Thyroid gland (tissue), 4 donors: ENCODE data around the gene LSP1. TPM values are rescaled to one million over a fixed set of nuclear protein-coding genes. Genes with fewer than 3 reads are reported as not detected.

Experiments
- DNase-seq, 2 donors: peaks; one replicate each; pipeline ENCODE4 v3.0.0-alpha.2; 2019
- H3K27ac ChIP-seq, 3 donors: fragments of 200-600 bp; sonication (generic); 1 replicate in 2 of 3; 2 replicates in 1 of 3; pipeline ENCODE4 v1.5.1; 2016 to 2019; ENCODE audit warnings: mild to moderate bottlenecking in 1 of 3, moderate library complexity in 1 of 3
- H3K27me3 ChIP-seq: fragments of 200-600 bp; sonication (generic); one replicate; pipeline ENCODE4 v1.5.1; 2019
- H3K36me3 ChIP-seq, 2 donors: fragments of 200-600 bp; sonication (generic); one replicate each; pipeline ENCODE4 v1.5.1; 2016 to 2019
- H3K4me1 ChIP-seq, 2 donors: fragments of 200-600 bp; sonication (generic); one replicate each; pipeline ENCODE4 v1.5.1; 2017 to 2019
- H3K4me3 ChIP-seq, 3 donors: fragments of 200-600 bp; sonication (generic); replicated peaks in 1 of 3; 1 replicate in 2 of 3; 2 replicates in 1 of 3; pipeline ENCODE4 v1.5.1; 2016; ENCODE audit warnings: mild to moderate bottlenecking in 1 of 3
- H3K9me3 ChIP-seq: fragments of 200-600 bp; sonication (generic); one replicate; pipeline ENCODE4 v1.5.1; 2017
- CTCF ChIP-seq, 6 experiments: fragments of 200-600 bp in 3 of 6; fragments of 450-650 bp in 3 of 6; sonication (generic) in 3 of 6; IDR thresholded peaks; one replicate each; pipeline ENCODE4 v1.5.1; 2016 to 2019; ENCODE audit warnings: antibody characterized with exemption in 6 of 6, mild to moderate bottlenecking in 2 of 6, inconsistent platforms in 1 of 6, moderate library complexity in 1 of 6
- POLR2A ChIP-seq, 2 donors: fragments of 450-650 bp; IDR thresholded peaks; one replicate each; pipeline ENCODE4 v1.6.1; 2017; ENCODE audit warnings: antibody characterized with exemption in 2 of 2, mild to moderate bottlenecking in 2 of 2, moderate library complexity in 1 of 2
- WGBS, 2 donors: methylation state at CpG; one replicate each; pipeline ENCODE4 v1.1.5; 2017; 5-methylcytosine and 5-hydroxymethylcytosine counted together
- intact Hi-C: fragments of 100-400 bp; cut with DNase I; formaldehyde crosslinking; loops from one replicate; pipeline ENCODE4 v1.15.1; 2023
- total RNA-seq, 4 donors: library from RNA; depleted of rRNA; stranded (reverse); fragments of >200 nt; gene quantifications; one replicate each; pipeline ENCODE4 v1.2.3, GENCODE V29; 2016

LSP1 gene
- total RNA-seq, 4 donors from 2014 or later = 6.7 to 26.1 (median 10.5) TPM

- H3K27me3 ChIP-seq = no peaks in the 10 kb centered on the region
- 37 to 76% methylated on average over 8 to 13 of the region's 26 CpGs for WGBS, 2 donors
- TF ChIP-seq CTCF (IDR thresholded peaks at IDR 0.05) (no peak), POLR2A (IDR thresholded peaks at IDR 0.05) (no peak)
- H3K27ac ChIP-seq = no peak overlapping the region
- H3K36me3 ChIP-seq = no peaks in the 10 kb centered on the region
- peaks cover 0 to 10% of the 10 kb centered on the region in 2 donors for H3K4me1 ChIP-seq
- H3K4me3 ChIP-seq = no peak overlapping the region
- no peaks in the 10 kb centered on the region for H3K9me3 ChIP-seq
- intact Hi-C loops = no loop called here
- DNase-seq = no peak
Observed at GRCh38 chr11:1825039-1825740, 27.7 kb upstream of the LSP1 start.

- intact Hi-C loops = no loop called here
- H3K4me1 ChIP-seq = peaks cover 0 to 10% of the 10 kb centered on the region in 2 donors
- DNase-seq = no peak
- H3K27me3 ChIP-seq = no peaks in the 10 kb centered on the region
- WGBS, 2 donors = 91 to 95% methylated on average over 11 to 19 of the region's 33 CpGs
- no peaks in the 10 kb centered on the region for H3K9me3 ChIP-seq
- H3K4me3 ChIP-seq = no peak overlapping the region
- no peaks in the 10 kb centered on the region for H3K36me3 ChIP-seq
- no peak for TF ChIP-seq POLR2A (IDR thresholded peaks at IDR 0.05)
- TF ChIP-seq CTCF (IDR thresholded peaks at IDR 0.05) = no peak
- H3K27ac ChIP-seq = no peak overlapping the region
Observed at GRCh38 chr11:1825785-1826451, 27.0 kb upstream of the LSP1 start.

GRCh38 chr11:1826552-1827094, 26.3 kb upstream of the LSP1 start:
- H3K4me1 ChIP-seq = peaks cover 0 to 10% of the 10 kb centered on the region in 2 donors
- WGBS, 2 donors = 65 to 84% methylated on average over 5 to 8 of the region's 15 CpGs

GRCh38 chr11:1827095-1827813, 25.6 kb upstream of the LSP1 start:
- 13 to 48% methylated on average over 17 to 26 of the region's 27 CpGs for WGBS, 2 donors
- Histone ChIP-seq H3K27me3 (no peaks in the 10 kb centered on the region), H3K27ac (no peak overlapping the region), H3K36me3 (no peaks in the 10 kb centered on the region), H3K4me1 (peaks cover 0 to 13% of the 10 kb centered on the region in 2 donors), H3K9me3 (no peaks in the 10 kb centered on the region), H3K4me3 (no peak overlapping the region)
- TF ChIP-seq CTCF (IDR thresholded peaks at IDR 0.05) (no peak), POLR2A (IDR thresholded peaks at IDR 0.05) (no peak)
- peak; percentile 43 to 52 for DNase-seq
- intact Hi-C loops = no loop called here

More at GRCh38 chr11:1826552-1827094, 26.3 kb upstream of the LSP1 start:
- H3K36me3 ChIP-seq = no peaks in the 10 kb centered on the region
- intact Hi-C loops = no loop called here
- no peak for TF ChIP-seq POLR2A (IDR thresholded peaks at IDR 0.05)
- no peak for TF ChIP-seq CTCF (IDR thresholded peaks at IDR 0.05)
- H3K9me3 ChIP-seq = no peaks in the 10 kb centered on the region
- H3K27ac ChIP-seq = no peak overlapping the region
- DNase-seq = no peak
- H3K4me3 ChIP-seq = no peak overlapping the region
- no peaks in the 10 kb centered on the region for H3K27me3 ChIP-seq
